Liver (tissue), 3 donors: Measurements from ENCODE around the gene DLST.

ENCODE experiments used
- GABPA ChIP-seq, 2 donors: IDR thresholded peaks in 1 of 2; conservative IDR thresholded peaks in 1 of 2; 2 replicates each; pipeline ENCODE4 v1.6.1; 2016; ENCODE audit warnings: antibody characterized with exemption in 2 of 2, mild to moderate bottlenecking in 1 of 2, moderate library complexity in 1 of 2
- NR2F2 ChIP-seq: IDR thresholded peaks from 2 replicates; pipeline ENCODE4 v1.6.1; 2016; ENCODE audit warnings: antibody characterized with exemption
- SP1 ChIP-seq: IDR thresholded peaks from 2 replicates; pipeline ENCODE4 v1.6.1; 2018; ENCODE audit warnings: antibody characterized with exemption, mild to moderate bottlenecking
- TAF1 ChIP-seq: conservative IDR thresholded peaks from 2 replicates; pipeline ENCODE4 v1.6.1; 2016; ENCODE audit warnings: antibody characterized with exemption, mild to moderate bottlenecking
- YY1 ChIP-seq: IDR thresholded peaks from 2 replicates; pipeline ENCODE4 v1.6.1; 2016; ENCODE audit warnings: antibody characterized with exemption, mild to moderate bottlenecking
- TF ChIP-seq, protein P1 (sequence below): fragments of 150-350 bp; IDR thresholded peaks from 2 replicates; pipeline ENCODE4 v1.5.1; 2017; ENCODE audit warnings: improper control_type of control experiment, low read depth, low read length; ENCODE audit not compliant: missing input control
- TF ChIP-seq, protein P2 (sequence below): IDR thresholded peaks from 2 replicates; pipeline ENCODE4 v1.6.1; 2016; ENCODE audit warnings: antibody characterized with exemption, mild to moderate bottlenecking
- donor health status: healthy.
- donor health status: healthy.

GRCh38 chr14:74879427-74880182 lies 2.1 kb upstream of the DLST start:
- no peak for TF ChIP-seq SP1
- TF ChIP-seq, protein P1, sequence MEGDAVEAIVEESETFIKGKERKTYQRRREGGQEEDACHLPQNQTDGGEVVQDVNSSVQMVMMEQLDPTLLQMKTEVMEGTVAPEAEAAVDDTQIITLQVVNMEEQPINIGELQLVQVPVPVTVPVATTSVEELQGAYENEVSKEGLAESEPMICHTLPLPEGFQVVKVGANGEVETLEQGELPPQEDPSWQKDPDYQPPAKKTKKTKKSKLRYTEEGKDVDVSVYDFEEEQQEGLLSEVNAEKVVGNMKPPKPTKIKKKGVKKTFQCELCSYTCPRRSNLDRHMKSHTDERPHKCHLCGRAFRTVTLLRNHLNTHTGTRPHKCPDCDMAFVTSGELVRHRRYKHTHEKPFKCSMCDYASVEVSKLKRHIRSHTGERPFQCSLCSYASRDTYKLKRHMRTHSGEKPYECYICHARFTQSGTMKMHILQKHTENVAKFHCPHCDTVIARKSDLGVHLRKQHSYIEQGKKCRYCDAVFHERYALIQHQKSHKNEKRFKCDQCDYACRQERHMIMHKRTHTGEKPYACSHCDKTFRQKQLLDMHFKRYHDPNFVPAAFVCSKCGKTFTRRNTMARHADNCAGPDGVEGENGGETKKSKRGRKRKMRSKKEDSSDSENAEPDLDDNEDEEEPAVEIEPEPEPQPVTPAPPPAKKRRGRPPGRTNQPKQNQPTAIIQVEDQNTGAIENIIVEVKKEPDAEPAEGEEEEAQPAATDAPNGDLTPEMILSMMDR, result no peak
- no peak for TF ChIP-seq GABPA (IDR thresholded peaks at IDR 0.05 in 1 of 2, conservative IDR thresholded peaks at IDR 0.05 in 1 of 2)
- TF ChIP-seq YY1, result no peak
- no peak for TF ChIP-seq TAF1
- no peak for TF ChIP-seq NR2F2
- TF ChIP-seq, protein P2, sequence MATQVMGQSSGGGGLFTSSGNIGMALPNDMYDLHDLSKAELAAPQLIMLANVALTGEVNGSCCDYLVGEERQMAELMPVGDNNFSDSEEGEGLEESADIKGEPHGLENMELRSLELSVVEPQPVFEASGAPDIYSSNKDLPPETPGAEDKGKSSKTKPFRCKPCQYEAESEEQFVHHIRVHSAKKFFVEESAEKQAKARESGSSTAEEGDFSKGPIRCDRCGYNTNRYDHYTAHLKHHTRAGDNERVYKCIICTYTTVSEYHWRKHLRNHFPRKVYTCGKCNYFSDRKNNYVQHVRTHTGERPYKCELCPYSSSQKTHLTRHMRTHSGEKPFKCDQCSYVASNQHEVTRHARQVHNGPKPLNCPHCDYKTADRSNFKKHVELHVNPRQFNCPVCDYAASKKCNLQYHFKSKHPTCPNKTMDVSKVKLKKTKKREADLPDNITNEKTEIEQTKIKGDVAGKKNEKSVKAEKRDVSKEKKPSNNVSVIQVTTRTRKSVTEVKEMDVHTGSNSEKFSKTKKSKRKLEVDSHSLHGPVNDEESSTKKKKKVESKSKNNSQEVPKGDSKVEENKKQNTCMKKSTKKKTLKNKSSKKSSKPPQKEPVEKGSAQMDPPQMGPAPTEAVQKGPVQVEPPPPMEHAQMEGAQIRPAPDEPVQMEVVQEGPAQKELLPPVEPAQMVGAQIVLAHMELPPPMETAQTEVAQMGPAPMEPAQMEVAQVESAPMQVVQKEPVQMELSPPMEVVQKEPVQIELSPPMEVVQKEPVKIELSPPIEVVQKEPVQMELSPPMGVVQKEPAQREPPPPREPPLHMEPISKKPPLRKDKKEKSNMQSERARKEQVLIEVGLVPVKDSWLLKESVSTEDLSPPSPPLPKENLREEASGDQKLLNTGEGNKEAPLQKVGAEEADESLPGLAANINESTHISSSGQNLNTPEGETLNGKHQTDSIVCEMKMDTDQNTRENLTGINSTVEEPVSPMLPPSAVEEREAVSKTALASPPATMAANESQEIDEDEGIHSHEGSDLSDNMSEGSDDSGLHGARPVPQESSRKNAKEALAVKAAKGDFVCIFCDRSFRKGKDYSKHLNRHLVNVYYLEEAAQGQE, result no peak
